GM12878 (cell line): ENCODE results near the gene PRC1. TPM values are rescaled to one million over a fixed set of nuclear protein-coding genes. Genes with fewer than 3 reads are reported as not detected.
A peak's percentile ranks its signal among the peaks of the same experiment; 100 is the strongest.
"Not testable (repeated sequence)": the region's sequence is repeated elsewhere in the genome, so short reads cannot be mapped to it uniquely, and the experiment has no call there.

Experiments
- ATAC-seq: fragments of 200-7000 bp; cut with Tn5 transposase; 3 replicates; pipeline ENCODE4 v1.9.1; 2020; ENCODE audit warnings: mild to moderate bottlenecking, moderate library complexity
- BruUV-seq: library from RNA; stranded (reverse); fragments of 400-500 nt; replicated peaks from 2 replicates; lab custom pipeline; 2021; lab: Mats Ljungman, UMichigan
- CTCF ChIA-PET: fragments of 300-600 bp; sonication (Branson Sonifier 250); formaldehyde crosslinking; extraction: SDS; loops from one replicate; lab custom pipeline; 2021; ENCODE audit warnings: inconsistent platforms; lab: Yijun Ruan, JAX
- POLR2A ChIA-PET: fragments of 350-600 bp; formaldehyde crosslinking; extraction: SDS; loops from one replicate; lab custom pipeline; 2021; ENCODE audit warnings: inconsistent platforms; lab: Charles Lee
- RAD21 ChIA-PET: fragments of 300-600 bp; sonication (Branson Sonifier 250); formaldehyde crosslinking; loops from one replicate; lab custom pipeline; 2023; ENCODE audit warnings: antibody characterized with exemption; ENCODE audit not compliant: unreplicated experiment; lab: Charles Lee
- SMC1A ChIA-PET: fragments of 300-600 bp; sonication (Branson Sonifier 250); formaldehyde crosslinking; loops from one replicate; lab custom pipeline; 2023; ENCODE audit not compliant: unreplicated experiment, uncharacterized antibody; lab: Charles Lee
- DNase-seq: peaks from one replicate; pipeline ENCODE4 v3.0.0-alpha.2; 2011; ENCODE audit warnings: low read depth, low spot score
- FAIRE-seq: peaks from 3 replicates; lab custom pipeline; 2011; peaks lifted over from hg19 to GRCh38; lab: Jason Lieb, UNC
- H2AFZ ChIP-seq: 2 replicates; pipeline ENCODE4 v1.6.0; 2011; ENCODE audit warnings: low read depth, low read length, control low read depth; ENCODE audit not compliant: control insufficient read depth
- H3K27ac ChIP-seq: 2 replicates; pipeline ENCODE4 v1.5.1; 2011; ENCODE audit warnings: control low read depth; ENCODE audit not compliant: control insufficient read depth, insufficient read depth
- H3K27me3 ChIP-seq, 2 experiments: replicated peaks in 1 of 2; 2 replicates each; pipeline versions ENCODE4 v1.6.0 to v1.6.1; 2011; ENCODE audit warnings: low read length in 1 of 2; ENCODE audit not compliant: control insufficient read depth in 2 of 2, insufficient read depth in 2 of 2
- H3K36me3 ChIP-seq, 2 experiments: 2 replicates each; pipeline ENCODE4 v1.5.1; 2011; ENCODE audit warnings: low read length in 1 of 2; ENCODE audit not compliant: control insufficient read depth in 2 of 2, insufficient read depth in 2 of 2
- H3K4me1 ChIP-seq: 2 replicates; pipeline ENCODE4 v1.6.1; 2011; ENCODE audit warnings: mild to moderate bottlenecking, low read length, moderate library complexity, mixed read lengths; ENCODE audit not compliant: control insufficient read depth, insufficient read depth
- H3K4me2 ChIP-seq: 2 replicates; pipeline ENCODE4 v1.6.0; 2011; ENCODE audit warnings: control low read depth; ENCODE audit not compliant: control insufficient read depth, insufficient read depth
- H3K4me3 ChIP-seq: fragments of 200-600 bp; sonication (generic); 2 replicates; pipeline ENCODE4 v1.5.1; 2016
- H3K79me2 ChIP-seq: 2 replicates; pipeline ENCODE4 v1.6.0; 2011; ENCODE audit warnings: low read length; ENCODE audit not compliant: control insufficient read depth, insufficient read depth
- H3K9ac ChIP-seq: 2 replicates; pipeline ENCODE4 v1.8.0; 2011; ENCODE audit warnings: low read length, control low read depth, mixed read lengths; ENCODE audit not compliant: control insufficient read depth, insufficient read depth
- H3K9me3 ChIP-seq: replicated peaks from 3 replicates; pipeline ENCODE4 v1.5.1; 2011; ENCODE audit warnings: mild to moderate bottlenecking, low read length; ENCODE audit not compliant: control insufficient read depth, insufficient read depth
- H4K20me1 ChIP-seq: 2 replicates; pipeline ENCODE4 v1.6.0; 2011; ENCODE audit not compliant: control insufficient read depth, insufficient read depth
- IKZF1 ChIP-seq: fragments of 450-650 bp; conservative IDR thresholded peaks from 2 replicates; pipeline ENCODE4 v1.6.1; 2017; ENCODE audit warnings: antibody characterized with exemption, mild to moderate bottlenecking
- JUND ChIP-seq: IDR thresholded peaks from 2 replicates; pipeline ENCODE4 v1.6.1; 2012; ENCODE audit warnings: low read depth, mild to moderate bottlenecking, low read length, improper control_type of control experiment, moderate library complexity
- MEF2A ChIP-seq: IDR thresholded peaks from 2 replicates; pipeline ENCODE4 v1.6.1; 2011; ENCODE audit warnings: low read depth, mild to moderate bottlenecking, low read length, moderate library complexity; ENCODE audit not compliant: insufficient read depth
- SMARCA5 ChIP-seq: fragments of 450-650 bp; IDR thresholded peaks from 2 replicates; pipeline ENCODE4 v1.6.1; 2017; ENCODE audit warnings: mild to moderate bottlenecking
- SREBF1 ChIP-seq: IDR thresholded peaks from 2 replicates; pipeline ENCODE4 v1.6.1; 2012; ENCODE audit warnings: mild to moderate bottlenecking, low read length
- TCF7 ChIP-seq: IDR thresholded peaks from 2 replicates; pipeline ENCODE4 v1.6.1; 2014; ENCODE audit warnings: antibody characterized with exemption, borderline replicate concordance
- YBX1 ChIP-seq: fragments of 450-650 bp; IDR thresholded peaks from 2 replicates; pipeline ENCODE4 v1.6.1; 2016; ENCODE audit warnings: antibody characterized with exemption
- ZNF207 ChIP-seq: fragments of 450-650 bp; IDR thresholded peaks from 2 replicates; pipeline ENCODE4 v1.6.1; 2014; ENCODE audit warnings: antibody characterized with exemption, mild to moderate bottlenecking, borderline replicate concordance
- ZZZ3 ChIP-seq: IDR thresholded peaks from 2 replicates; pipeline ENCODE4 v1.6.1; 2011; ENCODE audit warnings: low read depth; ENCODE audit not compliant: control insufficient read depth, insufficient read length
- WGBS: methylation state at CpG from one replicate; pipeline ENCODE4 v1.1.6; 2016; ENCODE audit warnings: low lambda C conversion rate; ENCODE audit not compliant: insufficient replicate concordance, insufficient coverage; ENCODE audit errors: missing lambda C conversion rate; 5-methylcytosine and 5-hydroxymethylcytosine counted together
- in situ Hi-C: fragments of 300-500 bp; cut with MboI; formaldehyde crosslinking; loops from 9 replicates; pipeline ENCODE4 v1.14.3; 2018; ENCODE audit warnings: mixed read lengths
- intact Hi-C: fragments of 100-400 bp; cut with micrococcal nuclease; formaldehyde crosslinking; loops from one replicate; pipeline ENCODE4 v1.14.2; 2022; ENCODE audit not compliant: unreplicated experiment
- polyA plus RNA-seq, 11 experiments: library from polyadenylated mRNA; depleted of rRNA in 4 of 11; unstranded in 6 of 11; stranded (reverse) in 5 of 11; fragments of >200 nt; fragmentation: Nextera tagmentation in 4 of 11; fragmentation: Illumina TruSeq in 1 of 11; extraction: Ambion mirVana in 4 of 11; extraction: Trizol in 1 of 11; gene quantifications; 1 replicate in 1 of 11; 2 replicates in 10 of 11; pipeline versions ENCODE4 v1.2.1 to v1.2.3, GENCODE V29; 2011 to 2016; ENCODE audit warnings: inconsistent platforms in 2 of 11, missing spikeins in 2 of 11, low read depth in 1 of 11
- total RNA-seq, 4 experiments: library from RNA; depleted of rRNA in 3 of 4; stranded (reverse); fragments of >200 nt in 3 of 4; fragmentation: Illumina TruSeq in 1 of 4; extraction: Trizol in 1 of 4; gene quantifications; 2 replicates each; pipeline versions ENCODE4 v1.2.1 to v1.2.3, GENCODE V29; 2013 to 2021
- TF ChIP-seq, protein P1 (sequence below): fragments of 150-350 bp; IDR thresholded peaks from 2 replicates; pipeline ENCODE4 v1.6.1; 2016; ENCODE audit warnings: low read depth, low read length
- TF ChIP-seq, protein P2 (sequence below): IDR thresholded peaks from 2 replicates; pipeline ENCODE4 v1.6.1; 2012; ENCODE audit warnings: low read depth, low read length, improper control_type of control experiment

Gene PRC1
- total and polyA plus RNA-seq, 10 of the 15 experiments (the other 5 are each of a cell fraction or from before 2014, with no cell fraction given): 100 to 241 (median 131) TPM

DNA sequence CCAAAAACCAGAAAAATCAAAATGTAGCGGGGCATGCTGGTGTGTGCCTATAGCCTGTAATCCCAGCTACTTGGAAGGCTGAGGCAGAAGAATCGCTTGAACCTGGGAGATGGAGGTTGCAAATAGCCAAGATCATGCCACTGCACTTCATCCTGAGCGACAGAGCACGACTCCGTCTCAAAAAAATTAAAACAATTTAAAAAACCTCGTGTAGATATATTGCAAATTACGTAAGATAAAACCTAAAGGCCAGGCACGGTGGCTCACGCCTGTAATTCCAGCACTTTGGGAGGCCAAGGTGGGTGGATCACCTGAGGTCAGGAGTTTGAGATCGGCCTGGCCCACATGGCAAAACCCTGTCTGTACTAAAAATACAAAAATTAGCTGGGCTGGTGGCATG, 67.6 kb downstream of the PRC1 start:
- H3K27ac ChIP-seq, FAIRE-seq, DNase-seq, BruUV-seq, in situ Hi-C loops, ATAC-seq, H3K9me3 ChIP-seq, H3K4me2 ChIP-seq, H3K4me3 ChIP-seq, H4K20me1 ChIP-seq, H3K27me3 ChIP-seq, H3K36me3 ChIP-seq, H3K9ac ChIP-seq, intact Hi-C loops, H2AFZ ChIP-seq, RAD21 ChIA-PET: not testable (repeated sequence)
- ChIA-PET CTCF (interaction anchor here (1.0 to 18.1 kb wide), 3 partner anchors 6 to 40 kb away, joined by 3 to 480 read pairs (median 68); partner anchors contain the start of genes HDDC3, MAN2A2 and UNC45A), SMC1A (interaction anchor here (0.9 kb wide), 1 partner anchor 232 kb away, joined by 3 read pairs; no protein-coding TSS in a partner anchor), POLR2A (interaction anchor here (4.6 kb wide), 1 partner anchor 24 kb away, joined by 42 read pairs; the partner anchor contains the start of gene MAN2A2)
- H3K4me1 ChIP-seq: peaks cover 41% of the 10 kb centered on the region
- peaks cover 16% of the 10 kb centered on the region for H3K79me2 ChIP-seq
- 93% methylated on average over 10 of the region's 10 CpGs for WGBS

DNA sequence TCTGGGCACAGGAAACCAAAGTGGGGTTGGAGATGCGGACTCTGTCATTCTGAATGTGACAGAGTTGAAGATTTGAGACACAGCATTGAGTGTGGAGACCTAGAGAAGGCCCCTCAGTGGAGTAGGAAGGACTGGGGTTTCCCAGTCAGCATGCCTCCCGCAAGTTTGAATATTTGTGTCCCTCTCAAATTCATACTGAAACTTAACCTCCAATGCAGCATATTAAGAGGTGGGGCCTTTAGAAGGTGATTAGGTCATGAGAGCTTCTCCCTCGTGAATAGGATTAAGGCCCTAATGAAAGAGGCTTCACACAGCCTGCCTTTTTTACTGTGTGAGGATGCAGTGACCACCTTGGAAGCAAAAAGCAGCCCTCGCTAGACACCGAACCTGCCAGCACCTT, 70.0 kb downstream of the PRC1 start:
- H3K9me3 ChIP-seq: no peaks in the 10 kb centered on the region
- H3K36me3 ChIP-seq: peaks cover 9 to 16% of the 10 kb centered on the region in 2 experiments; a peak in 3 of 4 replicates
- POLR2A ChIA-PET: interaction anchor here (3.4 to 4.6 kb wide), 2 partner anchors 8 to 21 kb away, joined by 32 to 42 read pairs; partner anchors contain the start of genes HDDC3, MAN2A2 and UNC45A
- peak overlapping the region; percentile 67 for H2AFZ ChIP-seq
- CTCF ChIA-PET: interaction anchor here (0.5 to 18.1 kb wide), 4 partner anchors 9 to 56 kb away, joined by 4 to 480 read pairs (median 36); partner anchors contain the start of genes HDDC3, MAN2A2 and UNC45A
- 0% methylated on average over 5 of the region's 5 CpGs for WGBS
- no peaks in the 10 kb centered on the region for H4K20me1 ChIP-seq
- intact Hi-C loops (no loop called here), in situ Hi-C loops (no loop called here)
- H3K27ac ChIP-seq: peak overlapping the region; percentile 89
- peaks cover 5% of the 10 kb centered on the region for H3K79me2 ChIP-seq
- ATAC-seq (peak; percentile 87), DNase-seq (no peak), FAIRE-seq (peak; percentile 92)
- RAD21 ChIA-PET: interaction anchor here (0.6 to 4.5 kb wide), 3 partner anchors 9 to 70 kb away, joined by 3 to 40 read pairs (median 36); partner anchors contain the start of genes HDDC3, MAN2A2 and UNC45A
- H3K4me3 ChIP-seq: peak overlapping the region; percentile 25; the same call in 1 of the 2 replicates
- peaks cover 32% of the 10 kb centered on the region for H3K4me1 ChIP-seq
- peak overlapping the region; percentile 63 for H3K9ac ChIP-seq
- SMC1A ChIA-PET: interaction anchor here (1.8 to 2.1 kb wide), 3 partner anchors 9 to 238 kb away, joined by 4 to 9 read pairs (median 4); partner anchors contain the start of genes HDDC3 and UNC45A
- H3K27me3 ChIP-seq: no peaks in the 10 kb centered on the region
- no TSS peak for BruUV-seq
- peak overlapping the region; percentile 95 for H3K4me2 ChIP-seq
- TF ChIP-seq TCF7: no peak
- TF ChIP-seq ZNF207: no peak
- peak; percentile 54 for TF ChIP-seq IKZF1
- TF ChIP-seq, protein P1, sequence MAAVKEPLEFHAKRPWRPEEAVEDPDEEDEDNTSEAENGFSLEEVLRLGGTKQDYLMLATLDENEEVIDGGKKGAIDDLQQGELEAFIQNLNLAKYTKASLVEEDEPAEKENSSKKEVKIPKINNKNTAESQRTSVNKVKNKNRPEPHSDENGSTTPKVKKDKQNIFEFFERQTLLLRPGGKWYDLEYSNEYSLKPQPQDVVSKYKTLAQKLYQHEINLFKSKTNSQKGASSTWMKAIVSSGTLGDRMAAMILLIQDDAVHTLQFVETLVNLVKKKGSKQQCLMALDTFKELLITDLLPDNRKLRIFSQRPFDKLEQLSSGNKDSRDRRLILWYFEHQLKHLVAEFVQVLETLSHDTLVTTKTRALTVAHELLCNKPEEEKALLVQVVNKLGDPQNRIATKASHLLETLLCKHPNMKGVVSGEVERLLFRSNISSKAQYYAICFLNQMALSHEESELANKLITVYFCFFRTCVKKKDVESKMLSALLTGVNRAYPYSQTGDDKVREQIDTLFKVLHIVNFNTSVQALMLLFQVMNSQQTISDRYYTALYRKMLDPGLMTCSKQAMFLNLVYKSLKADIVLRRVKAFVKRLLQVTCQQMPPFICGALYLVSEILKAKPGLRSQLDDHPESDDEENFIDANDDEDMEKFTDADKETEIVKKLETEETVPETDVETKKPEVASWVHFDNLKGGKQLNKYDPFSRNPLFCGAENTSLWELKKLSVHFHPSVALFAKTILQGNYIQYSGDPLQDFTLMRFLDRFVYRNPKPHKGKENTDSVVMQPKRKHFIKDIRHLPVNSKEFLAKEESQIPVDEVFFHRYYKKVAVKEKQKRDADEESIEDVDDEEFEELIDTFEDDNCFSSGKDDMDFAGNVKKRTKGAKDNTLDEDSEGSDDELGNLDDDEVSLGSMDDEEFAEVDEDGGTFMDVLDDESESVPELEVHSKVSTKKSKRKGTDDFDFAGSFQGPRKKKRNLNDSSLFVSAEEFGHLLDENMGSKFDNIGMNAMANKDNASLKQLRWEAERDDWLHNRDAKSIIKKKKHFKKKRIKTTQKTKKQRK: no peak
- 0 out of 2 replicates have a peak, but pooled peaks have one; percentile 25 for TF ChIP-seq MEF2A
- TF ChIP-seq SREBF1: no peak
- TF ChIP-seq, protein P2, sequence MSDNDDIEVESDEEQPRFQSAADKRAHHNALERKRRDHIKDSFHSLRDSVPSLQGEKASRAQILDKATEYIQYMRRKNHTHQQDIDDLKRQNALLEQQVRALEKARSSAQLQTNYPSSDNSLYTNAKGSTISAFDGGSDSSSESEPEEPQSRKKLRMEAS: no peak
- no peak for TF ChIP-seq YBX1
- TF ChIP-seq ZZZ3: no peak
- TF ChIP-seq SMARCA5: no peak
- TF ChIP-seq JUND: peak; percentile 57; the same call in 1 of the 2 replicates
